Measurements from ENCODE around the gene FGD6. TPM values are rescaled to one million over a fixed set of nuclear protein-coding genes. Genes with fewer than 3 reads are reported as not detected.

FGD6 gene
- total and polyA plus RNA-seq, 2 experiments from 2014 or later: 12.9 to 32.4 TPM

DNA sequence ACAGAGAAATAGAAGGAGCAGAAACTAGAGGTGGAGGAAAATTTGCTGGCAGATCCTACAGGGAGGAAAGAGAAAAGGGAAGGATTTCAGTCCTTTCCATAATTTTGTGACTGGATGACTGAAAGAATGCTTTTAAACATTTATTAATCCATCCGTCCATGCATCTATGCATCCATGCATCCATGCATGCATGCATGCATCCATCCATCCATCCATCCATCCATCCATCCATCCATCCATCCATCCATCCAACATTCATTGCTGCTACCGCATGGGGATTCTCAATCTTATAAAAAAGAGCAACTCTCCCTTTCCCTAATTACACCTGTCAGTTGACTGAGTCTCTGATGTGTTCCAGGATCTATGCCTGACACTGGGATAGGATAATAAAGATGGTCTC is 88.2 kb downstream of the FGD6 start:
- no peaks in the 10 kb centered on the region for H3K4me1 Mint-ChIP-seq

More for the DNA sequence above, 88.2 kb downstream of the FGD6 start:
- H3K27me3 Mint-ChIP-seq (ENCODE audit: insufficient read depth, low read depth, poor library complexity): peaks cover 3% of the 10 kb centered on the region
- Histone ChIP-seq H3K27me3 (ENCODE audit: insufficient read depth) (no peaks in the 10 kb centered on the region), H4K20me1 (replicated peaks; ENCODE audit: insufficient read depth) (no peaks in the 10 kb centered on the region; the same call in 1 of the 2 replicates), H3K27ac (ENCODE audit: low read depth) (no peak overlapping the region), H3K4me3 (no peak overlapping the region), H3K4me1 (ENCODE audit: insufficient read depth) (no peaks in the 10 kb centered on the region), H3K36me3 (ENCODE audit: insufficient read depth) (peaks cover 12% of the 10 kb centered on the region), H3K79me2 (replicated peaks; ENCODE audit: insufficient read depth) (no peaks in the 10 kb centered on the region), H3K9me2 (ENCODE audit: insufficient read depth) (0 out of 2 replicates have a peak, but pooled peaks cover 5% of the 10 kb centered on the region), H2AFZ (no peak overlapping the region), H3K4me2 (no peak overlapping the region), H3F3A (replicated peaks; ENCODE audit: low read depth) (no peaks in the 10 kb centered on the region)
- no peak overlapping the region for H3K4me3 Mint-ChIP-seq
- no peak overlapping the region for H3K27ac Mint-ChIP-seq
- TF ChIP-seq EZH2 (IDR thresholded peaks at IDR 0.05; ENCODE audit: low read depth, unreplicated experiment) (no peak), STAT1 (IDR thresholded peaks at IDR 0.05; ENCODE audit: unreplicated experiment) (no peak), ZNF114 (CRISPR knock-in tag; IDR thresholded peaks at IDR 0.05) (no peak), CREB1 (CRISPR knock-in tag; IDR thresholded peaks at IDR 0.05; ENCODE audit: low read depth) (no peak), ZNF331 (CRISPR knock-in tag; IDR thresholded peaks at IDR 0.05; ENCODE audit: low read depth) (no peak), POLR2AphosphoS5 (IDR thresholded peaks at IDR 0.05; ENCODE audit: low read depth) (no peak), EZH2phosphoT487 (IDR thresholded peaks at IDR 0.05; ENCODE audit: unreplicated experiment) (no peak), JUNB (IDR thresholded peaks at IDR 0.05; ENCODE audit: unreplicated experiment) (no peak), NANOG (IDR thresholded peaks at IDR 0.05; ENCODE audit: borderline replicate concordance) (no peak)
- TF ChIP-seq, protein P1, sequence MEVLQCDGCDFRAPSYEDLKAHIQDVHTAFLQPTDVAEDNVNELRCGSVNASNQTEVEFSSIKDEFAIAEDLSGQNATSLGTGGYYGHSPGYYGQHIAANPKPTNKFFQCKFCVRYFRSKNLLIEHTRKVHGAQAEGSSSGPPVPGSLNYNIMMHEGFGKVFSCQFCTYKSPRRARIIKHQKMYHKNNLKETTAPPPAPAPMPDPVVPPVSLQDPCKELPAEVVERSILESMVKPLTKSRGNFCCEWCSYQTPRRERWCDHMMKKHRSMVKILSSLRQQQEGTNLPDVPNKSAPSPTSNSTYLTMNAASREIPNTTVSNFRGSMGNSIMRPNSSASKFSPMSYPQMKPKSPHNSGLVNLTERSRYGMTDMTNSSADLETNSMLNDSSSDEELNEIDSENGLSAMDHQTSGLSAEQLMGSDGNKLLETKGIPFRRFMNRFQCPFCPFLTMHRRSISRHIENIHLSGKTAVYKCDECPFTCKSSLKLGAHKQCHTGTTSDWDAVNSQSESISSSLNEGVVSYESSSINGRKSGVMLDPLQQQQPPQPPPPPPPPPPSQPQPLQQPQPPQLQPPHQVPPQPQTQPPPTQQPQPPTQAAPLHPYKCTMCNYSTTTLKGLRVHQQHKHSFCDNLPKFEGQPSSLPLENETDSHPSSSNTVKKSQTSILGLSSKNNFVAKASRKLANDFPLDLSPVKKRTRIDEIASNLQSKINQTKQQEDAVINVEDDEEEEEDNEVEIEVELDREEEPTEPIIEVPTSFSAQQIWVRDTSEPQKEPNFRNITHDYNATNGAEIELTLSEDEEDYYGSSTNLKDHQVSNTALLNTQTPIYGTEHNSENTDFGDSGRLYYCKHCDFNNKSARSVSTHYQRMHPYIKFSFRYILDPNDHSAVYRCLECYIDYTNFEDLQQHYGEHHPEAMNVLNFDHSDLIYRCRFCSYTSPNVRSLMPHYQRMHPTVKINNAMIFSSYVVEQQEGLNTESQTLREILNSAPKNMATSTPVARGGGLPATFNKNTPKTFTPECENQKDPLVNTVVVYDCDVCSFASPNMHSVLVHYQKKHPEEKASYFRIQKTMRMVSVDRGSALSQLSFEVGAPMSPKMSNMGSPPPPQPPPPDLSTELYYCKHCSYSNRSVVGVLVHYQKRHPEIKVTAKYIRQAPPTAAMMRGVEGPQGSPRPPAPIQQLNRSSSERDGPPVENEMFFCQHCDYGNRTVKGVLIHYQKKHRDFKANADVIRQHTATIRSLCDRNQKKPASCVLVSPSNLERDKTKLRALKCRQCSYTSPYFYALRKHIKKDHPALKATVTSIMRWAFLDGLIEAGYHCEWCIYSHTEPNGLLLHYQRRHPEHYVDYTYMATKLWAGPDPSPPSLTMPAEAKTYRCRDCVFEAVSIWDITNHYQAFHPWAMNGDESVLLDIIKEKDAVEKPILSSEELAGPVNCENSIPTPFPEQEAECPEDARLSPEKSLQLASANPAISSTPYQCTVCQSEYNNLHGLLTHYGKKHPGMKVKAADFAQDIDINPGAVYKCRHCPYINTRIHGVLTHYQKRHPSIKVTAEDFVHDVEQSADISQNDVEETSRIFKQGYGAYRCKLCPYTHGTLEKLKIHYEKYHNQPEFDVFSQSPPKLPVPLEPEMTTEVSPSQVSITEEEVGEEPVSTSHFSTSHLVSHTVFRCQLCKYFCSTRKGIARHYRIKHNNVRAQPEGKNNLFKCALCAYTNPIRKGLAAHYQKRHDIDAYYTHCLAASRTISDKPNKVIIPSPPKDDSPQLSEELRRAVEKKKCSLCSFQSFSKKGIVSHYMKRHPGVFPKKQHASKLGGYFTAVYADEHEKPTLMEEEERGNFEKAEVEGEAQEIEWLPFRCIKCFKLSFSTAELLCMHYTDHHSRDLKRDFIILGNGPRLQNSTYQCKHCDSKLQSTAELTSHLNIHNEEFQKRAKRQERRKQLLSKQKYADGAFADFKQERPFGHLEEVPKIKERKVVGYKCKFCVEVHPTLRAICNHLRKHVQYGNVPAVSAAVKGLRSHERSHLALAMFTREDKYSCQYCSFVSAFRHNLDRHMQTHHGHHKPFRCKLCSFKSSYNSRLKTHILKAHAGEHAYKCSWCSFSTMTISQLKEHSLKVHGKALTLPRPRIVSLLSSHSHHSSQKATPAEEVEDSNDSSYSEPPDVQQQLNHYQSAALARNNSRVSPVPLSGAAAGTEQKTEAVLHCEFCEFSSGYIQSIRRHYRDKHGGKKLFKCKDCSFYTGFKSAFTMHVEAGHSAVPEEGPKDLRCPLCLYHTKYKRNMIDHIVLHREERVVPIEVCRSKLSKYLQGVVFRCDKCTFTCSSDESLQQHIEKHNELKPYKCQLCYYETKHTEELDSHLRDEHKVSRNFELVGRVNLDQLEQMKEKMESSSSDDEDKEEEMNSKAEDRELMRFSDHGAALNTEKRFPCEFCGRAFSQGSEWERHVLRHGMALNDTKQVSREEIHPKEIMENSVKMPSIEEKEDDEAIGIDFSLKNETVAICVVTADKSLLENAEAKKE (CRISPR knock-in tag; IDR thresholded peaks at IDR 0.05): no peak
- TF ChIP-seq, protein P2, sequence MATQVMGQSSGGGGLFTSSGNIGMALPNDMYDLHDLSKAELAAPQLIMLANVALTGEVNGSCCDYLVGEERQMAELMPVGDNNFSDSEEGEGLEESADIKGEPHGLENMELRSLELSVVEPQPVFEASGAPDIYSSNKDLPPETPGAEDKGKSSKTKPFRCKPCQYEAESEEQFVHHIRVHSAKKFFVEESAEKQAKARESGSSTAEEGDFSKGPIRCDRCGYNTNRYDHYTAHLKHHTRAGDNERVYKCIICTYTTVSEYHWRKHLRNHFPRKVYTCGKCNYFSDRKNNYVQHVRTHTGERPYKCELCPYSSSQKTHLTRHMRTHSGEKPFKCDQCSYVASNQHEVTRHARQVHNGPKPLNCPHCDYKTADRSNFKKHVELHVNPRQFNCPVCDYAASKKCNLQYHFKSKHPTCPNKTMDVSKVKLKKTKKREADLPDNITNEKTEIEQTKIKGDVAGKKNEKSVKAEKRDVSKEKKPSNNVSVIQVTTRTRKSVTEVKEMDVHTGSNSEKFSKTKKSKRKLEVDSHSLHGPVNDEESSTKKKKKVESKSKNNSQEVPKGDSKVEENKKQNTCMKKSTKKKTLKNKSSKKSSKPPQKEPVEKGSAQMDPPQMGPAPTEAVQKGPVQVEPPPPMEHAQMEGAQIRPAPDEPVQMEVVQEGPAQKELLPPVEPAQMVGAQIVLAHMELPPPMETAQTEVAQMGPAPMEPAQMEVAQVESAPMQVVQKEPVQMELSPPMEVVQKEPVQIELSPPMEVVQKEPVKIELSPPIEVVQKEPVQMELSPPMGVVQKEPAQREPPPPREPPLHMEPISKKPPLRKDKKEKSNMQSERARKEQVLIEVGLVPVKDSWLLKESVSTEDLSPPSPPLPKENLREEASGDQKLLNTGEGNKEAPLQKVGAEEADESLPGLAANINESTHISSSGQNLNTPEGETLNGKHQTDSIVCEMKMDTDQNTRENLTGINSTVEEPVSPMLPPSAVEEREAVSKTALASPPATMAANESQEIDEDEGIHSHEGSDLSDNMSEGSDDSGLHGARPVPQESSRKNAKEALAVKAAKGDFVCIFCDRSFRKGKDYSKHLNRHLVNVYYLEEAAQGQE (IDR thresholded peaks at IDR 0.05; ENCODE audit: unreplicated experiment): no peak
- TF ChIP-seq, protein P3, sequence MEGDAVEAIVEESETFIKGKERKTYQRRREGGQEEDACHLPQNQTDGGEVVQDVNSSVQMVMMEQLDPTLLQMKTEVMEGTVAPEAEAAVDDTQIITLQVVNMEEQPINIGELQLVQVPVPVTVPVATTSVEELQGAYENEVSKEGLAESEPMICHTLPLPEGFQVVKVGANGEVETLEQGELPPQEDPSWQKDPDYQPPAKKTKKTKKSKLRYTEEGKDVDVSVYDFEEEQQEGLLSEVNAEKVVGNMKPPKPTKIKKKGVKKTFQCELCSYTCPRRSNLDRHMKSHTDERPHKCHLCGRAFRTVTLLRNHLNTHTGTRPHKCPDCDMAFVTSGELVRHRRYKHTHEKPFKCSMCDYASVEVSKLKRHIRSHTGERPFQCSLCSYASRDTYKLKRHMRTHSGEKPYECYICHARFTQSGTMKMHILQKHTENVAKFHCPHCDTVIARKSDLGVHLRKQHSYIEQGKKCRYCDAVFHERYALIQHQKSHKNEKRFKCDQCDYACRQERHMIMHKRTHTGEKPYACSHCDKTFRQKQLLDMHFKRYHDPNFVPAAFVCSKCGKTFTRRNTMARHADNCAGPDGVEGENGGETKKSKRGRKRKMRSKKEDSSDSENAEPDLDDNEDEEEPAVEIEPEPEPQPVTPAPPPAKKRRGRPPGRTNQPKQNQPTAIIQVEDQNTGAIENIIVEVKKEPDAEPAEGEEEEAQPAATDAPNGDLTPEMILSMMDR (conservative IDR thresholded peaks at IDR 0.05; ENCODE audit: low read depth in 2 of 2): no peak
- TF ChIP-seq, protein P4, sequence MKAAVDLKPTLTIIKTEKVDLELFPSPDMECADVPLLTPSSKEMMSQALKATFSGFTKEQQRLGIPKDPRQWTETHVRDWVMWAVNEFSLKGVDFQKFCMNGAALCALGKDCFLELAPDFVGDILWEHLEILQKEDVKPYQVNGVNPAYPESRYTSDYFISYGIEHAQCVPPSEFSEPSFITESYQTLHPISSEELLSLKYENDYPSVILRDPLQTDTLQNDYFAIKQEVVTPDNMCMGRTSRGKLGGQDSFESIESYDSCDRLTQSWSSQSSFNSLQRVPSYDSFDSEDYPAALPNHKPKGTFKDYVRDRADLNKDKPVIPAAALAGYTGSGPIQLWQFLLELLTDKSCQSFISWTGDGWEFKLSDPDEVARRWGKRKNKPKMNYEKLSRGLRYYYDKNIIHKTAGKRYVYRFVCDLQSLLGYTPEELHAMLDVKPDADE (IDR thresholded peaks at IDR 0.05): no peak
- no peak for DNase-seq (ENCODE audit: low spot score)
- peaks cover 56% of the 10 kb centered on the region for H3K36me3 Mint-ChIP-seq (ENCODE audit: low read depth)
- ATAC-seq: no peak
- H3K9me3 Mint-ChIP-seq: no peaks in the 10 kb centered on the region
